K562 (cell line): ENCODE measurements around the gene RABL3. TPM values are rescaled to one million over a fixed set of nuclear protein-coding genes. Genes with fewer than 3 reads are reported as not detected.

Experiments
- ELF2 ChIP-seq: fragments of 250-450 bp; sonication (Bioruptor Pico); IDR thresholded peaks from 2 replicates; pipeline ENCODE4 v1.5.0; 2021; ENCODE audit warnings: mild to moderate bottlenecking
- HDAC1 ChIP-seq, 2 experiments: fragments of 450-650 bp; IDR thresholded peaks; 2 replicates each; pipeline ENCODE4 v1.6.1; 2016 to 2017; ENCODE audit warnings: inconsistent platforms in 1 of 2, mild to moderate bottlenecking in 1 of 2, moderate library complexity in 1 of 2
- NR2C2 ChIP-seq, 2 experiments: fragments of 200-800 bp in 1 of 2; sonication (Bioruptor generic) in 1 of 2; sonication (generic) in 1 of 2; formaldehyde crosslinking in 1 of 2; IDR thresholded peaks; 2 replicates each; pipeline versions ENCODE4 v1.6.1 to v1.8.0; 2016 to 2022; ENCODE audit warnings: mild to moderate bottlenecking in 1 of 2, missing compliant biosample characterization in 1 of 2, missing genetic modification characterization in 1 of 2, missing genetic modification reagents in 1 of 2
- PTTG1 ChIP-seq: fragments of 450-650 bp; IDR thresholded peaks from 2 replicates; pipeline ENCODE4 v1.6.1; 2016; ENCODE audit warnings: low read depth, mild to moderate bottlenecking, missing genetic modification characterization, missing compliant biosample characterization
- STAT5B ChIP-seq: fragments of 250-450 bp; sonication (Bioruptor Pico); IDR thresholded peaks from 2 replicates; pipeline ENCODE4 v1.8.0; 2021; ENCODE audit warnings: mild to moderate bottlenecking, inconsistent platforms
- TCF15 ChIP-seq: fragments of 250-450 bp; sonication (Bioruptor Pico); IDR thresholded peaks from 2 replicates; pipeline ENCODE4 v1.8.0; 2022; ENCODE audit warnings: moderate library complexity, mild to moderate bottlenecking, inconsistent platforms
- TEAD1 ChIP-seq, 2 experiments: fragments of 450-650 bp in 1 of 2; sonication (generic) in 1 of 2; formaldehyde crosslinking; IDR thresholded peaks; 2 replicates each; pipeline versions ENCODE4 v1.4.0 to v1.8.0; 2020 to 2022; ENCODE audit warnings: mild to moderate bottlenecking in 2 of 2, missing genetic modification reagents in 1 of 2
- TFAP4 ChIP-seq: sonication (generic); formaldehyde crosslinking; IDR thresholded peaks from 2 replicates; pipeline ENCODE4 v1.8.0; 2022; ENCODE audit warnings: missing genetic modification reagents, mild to moderate bottlenecking, moderate library complexity, borderline replicate concordance
- USF2 ChIP-seq: sonication (generic); formaldehyde crosslinking; IDR thresholded peaks from 2 replicates; pipeline ENCODE4 v1.5.0; 2020; ENCODE audit warnings: missing genetic modification reagents
- ZFX ChIP-seq: sonication (generic); formaldehyde crosslinking; IDR thresholded peaks from 2 replicates; pipeline ENCODE4 v1.8.0; 2022; ENCODE audit warnings: mild to moderate bottlenecking, missing genetic modification reagents, moderate library complexity
- ZNF408 ChIP-seq: fragments of 250-450 bp; sonication (Bioruptor Pico); IDR thresholded peaks from 2 replicates; pipeline ENCODE4 v1.4.0; 2020; ENCODE audit warnings: low read depth, mild to moderate bottlenecking, moderate library complexity
- polyA plus RNA-seq, 8 experiments: library from polyadenylated mRNA; depleted of rRNA in 4 of 8; stranded (reverse) in 5 of 8; unstranded in 3 of 8; fragments of >200 nt; fragmentation: Nextera tagmentation in 2 of 8; fragmentation: Illumina TruSeq in 1 of 8; extraction: Ambion mirVana in 2 of 8; extraction: Trizol in 1 of 8; gene quantifications; 2 replicates each; pipeline versions ENCODE4 v1.2.1 to v1.2.3, GENCODE V29; 2011 to 2014; ENCODE audit warnings: inconsistent platforms in 1 of 8, missing spikeins in 1 of 8
- total RNA-seq, 7 experiments: library from RNA; depleted of rRNA in 6 of 7; stranded (reverse); fragments of >200 nt in 6 of 7; fragmentation: Illumina TruSeq in 2 of 7; extraction: Trizol in 2 of 7; gene quantifications; 2 replicates each; pipeline versions ENCODE4 v1.2.1 to v1.2.3, GENCODE V29; 2011 to 2021; ENCODE audit warnings: low replicate concordance in 1 of 7
- TF ChIP-seq, protein P1 (sequence below): fragments of 250-450 bp; sonication (Bioruptor Pico); IDR thresholded peaks from 2 replicates; pipeline ENCODE4 v1.5.0; 2021; ENCODE audit warnings: mild to moderate bottlenecking, borderline replicate concordance
- TF ChIP-seq, protein P2 (sequence below), 2 experiments: IDR thresholded peaks; 2 replicates each; pipeline ENCODE4 v1.6.1; 2011; ENCODE audit warnings: borderline replicate concordance in 1 of 2, control low read depth in 1 of 2, low read depth in 1 of 2, low read length in 1 of 2, mild to moderate bottlenecking in 1 of 2, mixed read lengths in 1 of 2, moderate library complexity in 1 of 2; ENCODE audit not compliant: insufficient read depth in 1 of 2, insufficient read length in 1 of 2, poor library complexity in 1 of 2, severe bottlenecking in 1 of 2; ENCODE audit errors: extremely low read depth in 1 of 2
- TF ChIP-seq, protein P3 (sequence below): sonication (generic); formaldehyde crosslinking; IDR thresholded peaks from 2 replicates; pipeline ENCODE4 v1.8.0; 2022; ENCODE audit warnings: mild to moderate bottlenecking, missing genetic modification reagents

The RABL3 gene
- total and polyA plus RNA-seq, 9 of the 15 experiments (the other 6 are each of a cell fraction or from before 2014, with no cell fraction given) = 6.5 to 30.7 (median 12.3) TPM

DNA sequence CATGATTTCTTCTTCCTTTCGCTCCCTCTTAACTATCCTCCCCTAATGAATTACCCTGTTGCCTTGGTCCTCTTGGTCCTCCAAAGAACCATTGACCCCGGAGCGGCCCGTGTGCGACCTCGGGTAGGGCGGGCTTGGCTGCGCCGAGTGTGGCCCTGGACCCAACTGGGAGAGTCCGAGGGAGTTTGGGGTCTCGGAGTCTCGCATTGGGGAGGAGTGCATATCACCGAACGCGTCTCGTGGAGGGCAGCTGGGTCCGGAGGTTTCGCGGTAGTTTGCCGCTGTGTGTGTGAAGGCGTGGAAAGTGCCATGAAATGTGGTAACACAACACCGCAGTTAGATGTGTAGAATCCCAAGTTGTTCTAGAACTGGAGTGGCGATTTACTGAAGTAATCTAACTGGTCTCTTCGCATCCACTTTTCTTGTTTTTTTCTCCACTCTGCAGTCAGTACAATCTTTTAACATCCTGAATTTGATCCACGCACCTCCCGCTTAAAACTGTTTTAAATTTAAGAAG, 591 bp upstream of the RABL3 start (continued):
- TF ChIP-seq TCF15 (no peak), TEAD1 (CRISPR knock-in tag; IDR thresholded peaks at IDR 0.05) (0 out of 4 replicates have a peak, but pooled peaks of 1 of the 2 experiments have one; percentile 13), PTTG1 (no peak), NR2C2 (CRISPR knock-in tag; IDR thresholded peaks at IDR 0.05) (no peak), NR2C2 (tag; IDR thresholded peaks at IDR 0.05) (peak; percentile 68; the same call in 1 of the 2 replicates), USF2 (CRISPR knock-in tag) (no peak), TFAP4 (peak; percentile 36; the same call in 1 of the 2 replicates), ZNF408 (CRISPR knock-in tag) (no peak), ELF2 (CRISPR knock-in tag) (0 out of 2 replicates have a peak, but pooled peaks have one; percentile 10), STAT5B (CRISPR knock-in tag) (no peak), HDAC1 (IDR thresholded peaks at IDR 0.05) (peak in 1 of 2 experiments; percentile 77; a peak in 1 of 4 replicates), ZFX (CRISPR knock-in tag) (peak; percentile 60)
- TF ChIP-seq, protein P1, sequence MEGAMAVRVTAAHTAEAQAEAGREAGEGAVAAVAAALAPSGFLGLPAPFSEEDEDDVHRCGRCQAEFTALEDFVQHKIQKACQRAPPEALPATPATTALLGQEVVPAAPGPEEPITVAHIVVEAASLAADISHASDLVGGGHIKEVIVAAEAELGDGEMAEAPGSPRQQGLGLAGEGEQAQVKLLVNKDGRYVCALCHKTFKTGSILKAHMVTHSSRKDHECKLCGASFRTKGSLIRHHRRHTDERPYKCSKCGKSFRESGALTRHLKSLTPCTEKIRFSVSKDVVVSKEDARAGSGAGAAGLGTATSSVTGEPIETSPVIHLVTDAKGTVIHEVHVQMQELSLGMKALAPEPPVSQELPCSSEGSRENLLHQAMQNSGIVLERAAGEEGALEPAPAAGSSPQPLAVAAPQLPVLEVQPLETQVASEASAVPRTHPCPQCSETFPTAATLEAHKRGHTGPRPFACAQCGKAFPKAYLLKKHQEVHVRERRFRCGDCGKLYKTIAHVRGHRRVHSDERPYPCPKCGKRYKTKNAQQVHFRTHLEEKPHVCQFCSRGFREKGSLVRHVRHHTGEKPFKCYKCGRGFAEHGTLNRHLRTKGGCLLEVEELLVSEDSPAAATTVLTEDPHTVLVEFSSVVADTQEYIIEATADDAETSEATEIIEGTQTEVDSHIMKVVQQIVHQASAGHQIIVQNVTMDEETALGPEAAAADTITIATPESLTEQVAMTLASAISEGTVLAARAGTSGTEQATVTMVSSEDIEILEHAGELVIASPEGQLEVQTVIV (CRISPR knock-in tag) = no peak
- TF ChIP-seq, protein P2, sequence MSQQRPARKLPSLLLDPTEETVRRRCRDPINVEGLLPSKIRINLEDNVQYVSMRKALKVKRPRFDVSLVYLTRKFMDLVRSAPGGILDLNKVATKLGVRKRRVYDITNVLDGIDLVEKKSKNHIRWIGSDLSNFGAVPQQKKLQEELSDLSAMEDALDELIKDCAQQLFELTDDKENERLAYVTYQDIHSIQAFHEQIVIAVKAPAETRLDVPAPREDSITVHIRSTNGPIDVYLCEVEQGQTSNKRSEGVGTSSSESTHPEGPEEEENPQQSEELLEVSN (IDR thresholded peaks at IDR 0.05; ENCODE audit: borderline replicate concordance in 1 of 2, extremely low read depth in 1 of 2, insufficient read depth in 1 of 2, insufficient read length in 1 of 2, low read depth in 1 of 2, low read length in 1 of 2, poor library complexity in 1 of 2, severe bottlenecking in 1 of 2) = peak in 1 of 2 experiments; percentile 0
- TF ChIP-seq, protein P3, sequence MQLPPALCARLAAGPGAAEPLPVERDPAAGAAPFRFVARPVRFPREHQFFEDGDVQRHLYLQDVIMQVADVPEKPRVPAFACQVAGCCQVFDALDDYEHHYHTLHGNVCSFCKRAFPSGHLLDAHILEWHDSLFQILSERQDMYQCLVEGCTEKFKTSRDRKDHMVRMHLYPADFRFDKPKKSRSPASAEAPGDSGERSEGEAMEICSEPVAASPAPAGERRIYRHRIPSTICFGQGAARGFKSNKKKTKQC (CRISPR knock-in tag) = 0 out of 2 replicates have a peak, but pooled peaks have one; percentile 21
